Body of pancreas (tissue), 4 donors: ENCODE measurements around the gene ABHD8. TPM values are rescaled to one million over a fixed set of nuclear protein-coding genes. Genes with fewer than 3 reads are reported as not detected.

Source experiments
- ATAC-seq: fragments of 150-250 bp; one replicate; pipeline ENCODE4 v1.9.1; 2016
- DNase-seq, 4 donors: peaks; one replicate each; pipeline ENCODE4 v3.0.0-alpha.2; 2019
- H3K27ac ChIP-seq, 4 donors: fragments of 200-600 bp; sonication (generic); 1 replicate in 3 of 4; 2 replicates in 1 of 4; pipeline versions ENCODE4 v1.5.1 to v1.6.1; 2016 to 2019; ENCODE audit warnings: mild to moderate bottlenecking in 1 of 4, mixed read lengths in 1 of 4, moderate library complexity in 1 of 4
- H3K27me3 ChIP-seq, 2 donors: fragments of 200-600 bp; sonication (generic); one replicate each; pipeline ENCODE4 v1.6.0; 2016; ENCODE audit warnings: mild to moderate bottlenecking in 1 of 2
- H3K36me3 ChIP-seq, 2 donors: fragments of 200-600 bp; sonication (generic); replicated peaks in 1 of 2; 2 replicates each; pipeline ENCODE4 v1.5.1; 2016; ENCODE audit warnings: low read depth in 2 of 2; ENCODE audit not compliant: insufficient read depth in 1 of 2
- H3K4me1 ChIP-seq: fragments of 200-600 bp; sonication (generic); one replicate; pipeline ENCODE4 v1.6.0; 2016
- H3K4me3 ChIP-seq, 2 donors: fragments of 200-600 bp; sonication (generic); 1 replicate in 1 of 2; 2 replicates in 1 of 2; pipeline ENCODE4 v1.5.1; 2016 to 2019
- H3K9me3 ChIP-seq, 3 donors: fragments of 200-600 bp; sonication (generic); 1 replicate in 2 of 3; 2 replicates in 1 of 3; pipeline ENCODE4 v1.5.1; 2016
- POLR2A ChIP-seq, 3 donors: fragments of 450-650 bp; IDR thresholded peaks; one replicate each; pipeline ENCODE4 v1.6.1; 2016; ENCODE audit warnings: antibody characterized with exemption in 3 of 3, mild to moderate bottlenecking in 2 of 3
- WGBS, 2 donors: methylation state at CpG; one replicate each; pipeline ENCODE4 v1.1.5; 2017; 5-methylcytosine and 5-hydroxymethylcytosine counted together
- intact Hi-C: fragments of 100-400 bp; cut with DNase I; formaldehyde crosslinking; loops from one replicate; pipeline ENCODE4 v1.15.1; 2023
- total RNA-seq, 2 donors: library from RNA; depleted of rRNA; stranded (reverse); fragments of >200 nt; gene quantifications; one replicate each; pipeline ENCODE4 v1.1.0, GENCODE V29; 2016
- TF ChIP-seq, protein P1 (sequence below), 7 experiments: fragments of 450-650 bp in 4 of 7; fragments of 200-600 bp in 3 of 7; sonication (generic) in 3 of 7; IDR thresholded peaks; one replicate each; pipeline ENCODE4 v1.5.1; 2016 to 2019; ENCODE audit warnings: antibody characterized with exemption in 7 of 7

ABHD8 gene
- total RNA-seq, 2 donors from 2014 or later: 10.2 to 12.2 TPM

GRCh38 chr19:17262557-17262956 is 40.7 kb downstream of the ABHD8 start:
- no peak for ATAC-seq

DNA sequence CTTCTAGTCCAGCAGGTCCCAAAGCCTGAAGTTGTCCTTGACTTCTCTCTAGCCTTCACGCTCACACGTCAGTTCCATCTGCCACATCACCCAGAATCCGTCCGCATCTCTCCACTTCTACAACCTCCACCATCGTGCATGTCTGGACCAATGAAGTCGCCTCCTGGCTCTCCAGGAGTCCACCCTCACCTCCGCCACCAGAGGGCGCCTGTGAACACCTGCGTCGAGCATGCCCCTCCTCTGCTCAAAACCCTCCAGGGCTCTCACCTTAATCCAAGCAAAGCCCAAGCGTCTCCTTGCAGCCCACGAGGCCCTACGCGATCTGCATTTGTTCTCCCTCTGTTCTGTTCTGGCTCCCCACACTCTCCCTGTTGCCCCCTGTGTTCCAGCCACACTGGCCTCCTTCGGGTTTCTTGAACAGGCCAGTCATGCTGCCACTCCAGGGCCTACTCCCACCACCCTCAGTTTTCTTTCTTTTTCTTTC is 42.3 kb downstream of the ABHD8 start:
- peak in 1 of 3 donors; percentile 20 for TF ChIP-seq POLR2A (IDR thresholded peaks at IDR 0.05)
- TF ChIP-seq, protein P1, sequence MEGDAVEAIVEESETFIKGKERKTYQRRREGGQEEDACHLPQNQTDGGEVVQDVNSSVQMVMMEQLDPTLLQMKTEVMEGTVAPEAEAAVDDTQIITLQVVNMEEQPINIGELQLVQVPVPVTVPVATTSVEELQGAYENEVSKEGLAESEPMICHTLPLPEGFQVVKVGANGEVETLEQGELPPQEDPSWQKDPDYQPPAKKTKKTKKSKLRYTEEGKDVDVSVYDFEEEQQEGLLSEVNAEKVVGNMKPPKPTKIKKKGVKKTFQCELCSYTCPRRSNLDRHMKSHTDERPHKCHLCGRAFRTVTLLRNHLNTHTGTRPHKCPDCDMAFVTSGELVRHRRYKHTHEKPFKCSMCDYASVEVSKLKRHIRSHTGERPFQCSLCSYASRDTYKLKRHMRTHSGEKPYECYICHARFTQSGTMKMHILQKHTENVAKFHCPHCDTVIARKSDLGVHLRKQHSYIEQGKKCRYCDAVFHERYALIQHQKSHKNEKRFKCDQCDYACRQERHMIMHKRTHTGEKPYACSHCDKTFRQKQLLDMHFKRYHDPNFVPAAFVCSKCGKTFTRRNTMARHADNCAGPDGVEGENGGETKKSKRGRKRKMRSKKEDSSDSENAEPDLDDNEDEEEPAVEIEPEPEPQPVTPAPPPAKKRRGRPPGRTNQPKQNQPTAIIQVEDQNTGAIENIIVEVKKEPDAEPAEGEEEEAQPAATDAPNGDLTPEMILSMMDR (IDR thresholded peaks at IDR 0.05): peak; percentile 77 to 97 (median 93)
- no peaks in the 10 kb centered on the region for H3K27me3 ChIP-seq
- intact Hi-C loops: no loop called here
- H3K27ac ChIP-seq: peak overlapping the region; percentile 57 to 87 (median 74)
- H3K9me3 ChIP-seq: no peaks in the 10 kb centered on the region
- H3K36me3 ChIP-seq: no peaks in the 10 kb centered on the region
- DNase-seq (peak; percentile 88 to 89 (median 89)), ATAC-seq (peak; percentile 91)
- peaks cover 45% of the 10 kb centered on the region for H3K4me1 ChIP-seq
- no peak overlapping the region for H3K4me3 ChIP-seq
- WGBS, 2 donors: 12 to 14% methylated on average over 15 of the region's 15 CpGs

More at GRCh38 chr19:17262557-17262956, 40.7 kb downstream of the ABHD8 start:
- DNase-seq: no peak
- Histone ChIP-seq H3K27me3 (no peaks in the 10 kb centered on the region), H3K4me3 (no peak overlapping the region), H3K4me1 (peaks cover 39% of the 10 kb centered on the region), H3K36me3 (no peaks in the 10 kb centered on the region), H3K27ac (no peak overlapping the region), H3K9me3 (no peaks in the 10 kb centered on the region)
- intact Hi-C loops: no loop called here
- no peak for TF ChIP-seq POLR2A (IDR thresholded peaks at IDR 0.05)
- TF ChIP-seq, protein P1 (IDR thresholded peaks at IDR 0.05): no peak
- WGBS, 2 donors: 75% methylated on average over 12 to 16 of the region's 16 CpGs

DNA sequence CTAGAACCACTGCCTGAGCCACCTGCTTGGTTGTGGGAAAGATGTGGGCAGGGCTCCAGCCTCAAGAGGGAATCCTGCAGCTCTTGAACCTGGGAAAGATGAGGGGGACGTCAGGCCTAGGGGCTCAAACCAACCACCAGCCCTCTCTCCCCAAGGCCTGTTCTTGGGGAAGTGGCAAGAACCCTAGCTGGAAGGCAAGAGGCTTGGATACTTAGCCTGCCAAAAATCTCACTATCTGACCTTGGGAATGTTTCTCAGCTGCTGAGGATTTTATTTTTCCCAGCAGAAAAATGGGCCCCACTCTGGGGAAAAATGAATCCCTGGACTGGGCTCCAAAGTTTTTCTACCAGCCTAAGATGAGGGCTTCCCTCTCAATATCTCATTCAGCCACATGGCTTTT is 43.3 kb downstream of the ABHD8 start:
- Histone ChIP-seq H3K27ac (peak overlapping the region; percentile 57 to 87 (median 76)), H3K36me3 (no peaks in the 10 kb centered on the region), H3K4me1 (peaks cover 55% of the 10 kb centered on the region), H3K27me3 (no peaks in the 10 kb centered on the region), H3K4me3 (no peak overlapping the region), H3K9me3 (no peaks in the 10 kb centered on the region)
- TF ChIP-seq, protein P1 (IDR thresholded peaks at IDR 0.05): no peak
- TF ChIP-seq POLR2A (IDR thresholded peaks at IDR 0.05): peak in 1 of 3 donors; percentile 48
- ATAC-seq: peak; percentile 73
- intact Hi-C loops: no loop called here
- WGBS, 2 donors: 31% methylated on average over 1 of the region's 1 CpG; no CpG with 5 or more reads in 1 of the 2 donors
- peak; percentile 55 to 64 (median 56) for DNase-seq

- no peak for TF ChIP-seq POLR2A (IDR thresholded peaks at IDR 0.05)
- TF ChIP-seq, protein P1 (IDR thresholded peaks at IDR 0.05): no peak
- Histone ChIP-seq H3K4me1 (peaks cover 60% of the 10 kb centered on the region), H3K9me3 (no peaks in the 10 kb centered on the region), H3K36me3 (no peaks in the 10 kb centered on the region), H3K4me3 (no peak overlapping the region), H3K27ac (peak overlapping the region; percentile 57 to 87 (median 76)), H3K27me3 (no peaks in the 10 kb centered on the region)
- no peak for ATAC-seq
- DNase-seq: peak in 1 of 4 donors; percentile 42
- WGBS, 2 donors: 64 to 75% methylated on average over 9 of the region's 9 CpGs
- intact Hi-C loops: no loop called here
These were observed 44.0 kb downstream of the ABHD8 start for GRCh38 chr19:17259118-17259780.
